Measurements from ENCODE around the gene DCANP1.
A peak's percentile ranks its signal among the peaks of the same experiment; 100 is the strongest.

Gene DCANP1

GRCh38 chr5:135426102-135427082 lies 20.8 kb downstream of the DCANP1 start:
- H3K27me3 Mint-ChIP-seq = peaks cover 59 to 86% of the 10 kb centered on the region in 2 donors

GRCh38 chr5:135425641-135426040 lies 21.5 kb downstream of the DCANP1 start:
- H3K36me3 Mint-ChIP-seq (ENCODE audit: insufficient read depth) = no peaks in the 10 kb centered on the region
- no peak for ATAC-seq (replicated peaks)
- peaks cover 60 to 86% of the 10 kb centered on the region in 2 donors for H3K27me3 Mint-ChIP-seq
- no peak overlapping the region for H3K27ac Mint-ChIP-seq
- H3K9me3 Mint-ChIP-seq = peaks cover 2 to 9% of the 10 kb centered on the region in 2 donors
- no peak overlapping the region for H3K4me3 Mint-ChIP-seq
- H3K4me1 Mint-ChIP-seq (ENCODE audit: low read depth in 2 of 2) = no peaks in the 10 kb centered on the region
- DNase-seq = no peak

More at GRCh38 chr5:135426102-135427082, 20.8 kb downstream of the DCANP1 start:
- H3K4me1 Mint-ChIP-seq (ENCODE audit: low read depth in 2 of 2) = no peaks in the 10 kb centered on the region
- no peak overlapping the region for H3K27ac Mint-ChIP-seq
- H3K4me3 Mint-ChIP-seq = no peak overlapping the region
- H3K36me3 Mint-ChIP-seq (ENCODE audit: insufficient read depth) = no peaks in the 10 kb centered on the region
- peak; percentile 87 for ATAC-seq (replicated peaks)
- peaks cover 2 to 9% of the 10 kb centered on the region in 2 donors for H3K9me3 Mint-ChIP-seq
- peak; percentile 11 to 21 (median 21) for DNase-seq

- Mint-ChIP-seq H3K36me3 (ENCODE audit: insufficient read depth) (no peaks in the 10 kb centered on the region), H3K4me3 (no peak overlapping the region), H3K27ac (no peak overlapping the region), H3K9me3 (peaks cover 2 to 3% of the 10 kb centered on the region in 2 donors), H3K4me1 (ENCODE audit: low read depth in 2 of 2) (no peaks in the 10 kb centered on the region), H3K27me3 (peaks cover 58 to 86% of the 10 kb centered on the region in 2 donors)
- ATAC-seq (replicated peaks) = no peak
- DNase-seq = no peak
Observed at GRCh38 chr5:135423846-135424168, 23.3 kb downstream of the DCANP1 start.

GRCh38 chr5:135423146-135423845 lies 23.9 kb downstream of the DCANP1 start:
- peaks cover 58 to 86% of the 10 kb centered on the region in 2 donors for H3K27me3 Mint-ChIP-seq
- ATAC-seq (replicated peaks) (no peak), DNase-seq (no peak)
- H3K27ac Mint-ChIP-seq = no peak overlapping the region
- H3K4me3 Mint-ChIP-seq = no peak overlapping the region
- no peaks in the 10 kb centered on the region for H3K36me3 Mint-ChIP-seq (ENCODE audit: insufficient read depth)
- no peaks in the 10 kb centered on the region for H3K4me1 Mint-ChIP-seq (ENCODE audit: low read depth in 2 of 2)
- peaks cover 0 to 2% of the 10 kb centered on the region in 2 donors for H3K9me3 Mint-ChIP-seq

GRCh38 chr5:135422419-135422818 lies 24.7 kb downstream of the DCANP1 start:
- DNase-seq (no peak), ATAC-seq (replicated peaks) (no peak)
- Mint-ChIP-seq H3K27me3 (peaks cover 60 to 84% of the 10 kb centered on the region in 2 donors), H3K4me3 (no peak overlapping the region), H3K9me3 (peaks cover 0 to 2% of the 10 kb centered on the region in 2 donors), H3K36me3 (ENCODE audit: insufficient read depth) (no peaks in the 10 kb centered on the region), H3K27ac (no peak overlapping the region), H3K4me1 (ENCODE audit: low read depth in 2 of 2) (no peaks in the 10 kb centered on the region)

GRCh38 chr5:135417083-135417482 lies 30.1 kb downstream of the DCANP1 start:
- H3K9me3 Mint-ChIP-seq = peaks cover 0 to 2% of the 10 kb centered on the region in 2 donors
- H3K27me3 Mint-ChIP-seq = peaks cover 58 to 63% of the 10 kb centered on the region in 2 donors
- no peak overlapping the region for H3K27ac Mint-ChIP-seq

GRCh38 chr5:135405082-135405481 lies 42.1 kb downstream of the DCANP1 start:
- H3K36me3 Mint-ChIP-seq (ENCODE audit: insufficient read depth) = no peaks in the 10 kb centered on the region
- no peaks in the 10 kb centered on the region for H3K4me1 Mint-ChIP-seq (ENCODE audit: low read depth in 2 of 2)
- peaks cover 5 to 15% of the 10 kb centered on the region in 2 donors for H3K27me3 Mint-ChIP-seq
- no peak for DNase-seq
- H3K27ac Mint-ChIP-seq = no peak overlapping the region
- no peaks in the 10 kb centered on the region for H3K9me3 Mint-ChIP-seq
- H3K4me3 Mint-ChIP-seq = no peak overlapping the region
- ATAC-seq (replicated peaks) = no peak

More at GRCh38 chr5:135417083-135417482, 30.1 kb downstream of the DCANP1 start:
- Mint-ChIP-seq H3K4me3 (no peak overlapping the region), H3K36me3 (ENCODE audit: insufficient read depth) (no peaks in the 10 kb centered on the region), H3K4me1 (ENCODE audit: low read depth in 2 of 2) (no peaks in the 10 kb centered on the region)
- no peak for ATAC-seq (replicated peaks)
- no peak for DNase-seq

GRCh38 chr5:135402031-135402430 lies 45.1 kb downstream of the DCANP1 start:
- H3K4me1 Mint-ChIP-seq (ENCODE audit: low read depth in 2 of 2) = peaks cover 13 to 20% of the 10 kb centered on the region in 2 donors
- peaks cover 12% of the 10 kb centered on the region for H3K36me3 Mint-ChIP-seq (ENCODE audit: insufficient read depth)
- DNase-seq = no peak
- ATAC-seq (replicated peaks) = no peak
- peaks cover 0 to 5% of the 10 kb centered on the region in 2 donors for H3K27me3 Mint-ChIP-seq
- H3K9me3 Mint-ChIP-seq = no peaks in the 10 kb centered on the region
- H3K4me3 Mint-ChIP-seq = no peak overlapping the region
- H3K27ac Mint-ChIP-seq = no peak overlapping the region

GRCh38 chr5:135400866-135401265 lies 46.3 kb downstream of the DCANP1 start:
- ATAC-seq (replicated peaks) (no peak), DNase-seq (no peak)
- peaks cover 19 to 27% of the 10 kb centered on the region in 2 donors for H3K4me1 Mint-ChIP-seq (ENCODE audit: low read depth in 2 of 2)
- peaks cover 0 to 5% of the 10 kb centered on the region in 2 donors for H3K27me3 Mint-ChIP-seq
- H3K9me3 Mint-ChIP-seq = no peaks in the 10 kb centered on the region
- peaks cover 12% of the 10 kb centered on the region for H3K36me3 Mint-ChIP-seq (ENCODE audit: insufficient read depth)
- peak overlapping the region in 1 of 2 donors; percentile 1 for H3K27ac Mint-ChIP-seq
- peak overlapping the region; percentile 13 to 17 for H3K4me3 Mint-ChIP-seq

- Mint-ChIP-seq H3K9me3 (no peaks in the 10 kb centered on the region), H3K4me3 (peak overlapping the region; percentile 84 to 89), H3K4me1 (ENCODE audit: low read depth in 2 of 2) (peaks cover 27 to 33% of the 10 kb centered on the region in 2 donors), H3K36me3 (ENCODE audit: insufficient read depth) (peaks cover 12% of the 10 kb centered on the region), H3K27ac (peak overlapping the region; percentile 91 to 93), H3K27me3 (peaks cover 0 to 5% of the 10 kb centered on the region in 2 donors)
- no peak for DNase-seq
- ATAC-seq (replicated peaks) = no peak
Observed at GRCh38 chr5:135399794-135400542, 47.2 kb downstream of the DCANP1 start.

- Mint-ChIP-seq H3K36me3 (ENCODE audit: insufficient read depth) (peaks cover 12% of the 10 kb centered on the region), H3K4me3 (peak within 1 kb of the TSS; percentile 84 to 89), H3K4me1 (ENCODE audit: low read depth in 2 of 2) (peaks cover 35 to 40% of the 10 kb centered on the region in 2 donors), H3K27me3 (no peaks in the 10 kb centered on the region), H3K27ac (peak within 1 kb of the TSS; percentile 93), H3K9me3 (no peaks in the 10 kb centered on the region)
- ATAC-seq (replicated peaks) (peak; percentile 92), DNase-seq (peak; percentile 75 to 76 (median 76))
Observed at GRCh38 chr5:135398855-135399793, 48.0 kb downstream of the DCANP1 start, which contains the start of gene MACROH2A1. Gene MACROH2A1, minus strand, starts transcription at chr5:135399231. Its CDS starts 10,138 bp downstream, at chr5:135389093.
